ENCODE measurements around the gene LRRC27.
"Not testable (repeated sequence)": the region's sequence is repeated elsewhere in the genome, so short reads cannot be mapped to it uniquely, and the experiment has no call there.

LRRC27 gene

DNA sequence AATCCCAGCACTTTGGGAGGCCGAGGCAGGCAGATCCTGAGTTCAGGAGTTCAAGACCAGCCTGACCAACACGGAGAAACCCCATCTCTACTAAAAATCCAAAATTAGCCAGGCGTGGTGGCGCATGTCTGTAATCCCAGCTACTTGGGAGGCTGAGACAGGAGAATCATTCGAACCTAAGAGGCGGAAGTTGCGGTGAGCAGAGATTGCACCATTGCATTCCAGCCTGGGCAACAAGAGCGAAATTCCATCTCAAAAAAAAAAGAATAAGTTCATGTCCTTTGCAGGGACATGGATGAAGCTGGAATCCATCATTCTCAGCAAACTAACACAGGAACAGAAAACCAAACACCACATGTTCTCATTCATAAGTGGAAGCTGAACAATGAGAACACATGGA lies 17.1 kb upstream of the LRRC27 start:
- not testable (repeated sequence) for DNase-seq (ENCODE audit: low read depth in 3 of 3)

DNA sequence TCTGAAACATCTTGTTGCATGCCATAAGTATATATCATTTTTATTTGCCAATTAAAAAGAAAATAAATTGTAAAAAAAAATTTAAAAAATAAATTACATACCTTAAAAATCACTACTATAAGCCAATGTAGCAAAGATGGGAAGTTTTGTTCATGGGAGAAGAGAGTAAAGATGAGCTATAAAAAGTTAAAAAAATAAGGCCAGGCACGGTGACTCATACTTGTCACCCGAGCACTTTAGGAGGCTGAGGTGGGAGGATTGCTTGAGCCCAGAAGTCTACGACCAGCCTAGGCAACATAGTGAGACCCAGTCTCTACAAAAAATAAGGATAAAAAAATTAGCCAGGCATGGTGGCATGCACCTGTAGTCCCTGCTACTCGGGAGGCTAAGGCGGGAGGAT lies 15.9 kb upstream of the LRRC27 start:
- DNase-seq (ENCODE audit: low read depth in 3 of 3): no peak

DNA sequence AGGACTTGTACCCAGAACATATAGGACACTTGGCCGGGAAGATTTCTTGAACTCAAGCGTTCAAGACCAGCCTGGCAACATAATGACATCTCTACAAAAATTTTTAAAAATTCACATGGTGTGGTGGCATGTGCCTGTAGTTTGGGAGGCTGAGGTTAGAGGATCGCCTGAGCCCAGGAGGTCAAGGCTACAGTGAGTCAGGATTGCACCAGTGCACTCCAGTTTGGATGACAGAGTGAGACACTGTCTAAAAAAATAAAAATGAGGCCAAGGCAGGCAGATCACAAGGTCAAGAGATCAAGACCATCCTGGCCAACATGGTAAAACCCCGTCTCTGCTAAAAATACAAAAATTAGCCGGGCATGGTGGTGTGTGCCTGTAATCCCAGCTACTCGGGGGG lies 14.5 kb upstream of the LRRC27 start:
- DNase-seq (ENCODE audit: low read depth in 3 of 3): not testable (repeated sequence)

- DNase-seq (ENCODE audit: low read depth in 3 of 3): no peak
These were observed 11.9 kb upstream of the LRRC27 start for GRCh38 chr10:132319853-132320653.

DNA sequence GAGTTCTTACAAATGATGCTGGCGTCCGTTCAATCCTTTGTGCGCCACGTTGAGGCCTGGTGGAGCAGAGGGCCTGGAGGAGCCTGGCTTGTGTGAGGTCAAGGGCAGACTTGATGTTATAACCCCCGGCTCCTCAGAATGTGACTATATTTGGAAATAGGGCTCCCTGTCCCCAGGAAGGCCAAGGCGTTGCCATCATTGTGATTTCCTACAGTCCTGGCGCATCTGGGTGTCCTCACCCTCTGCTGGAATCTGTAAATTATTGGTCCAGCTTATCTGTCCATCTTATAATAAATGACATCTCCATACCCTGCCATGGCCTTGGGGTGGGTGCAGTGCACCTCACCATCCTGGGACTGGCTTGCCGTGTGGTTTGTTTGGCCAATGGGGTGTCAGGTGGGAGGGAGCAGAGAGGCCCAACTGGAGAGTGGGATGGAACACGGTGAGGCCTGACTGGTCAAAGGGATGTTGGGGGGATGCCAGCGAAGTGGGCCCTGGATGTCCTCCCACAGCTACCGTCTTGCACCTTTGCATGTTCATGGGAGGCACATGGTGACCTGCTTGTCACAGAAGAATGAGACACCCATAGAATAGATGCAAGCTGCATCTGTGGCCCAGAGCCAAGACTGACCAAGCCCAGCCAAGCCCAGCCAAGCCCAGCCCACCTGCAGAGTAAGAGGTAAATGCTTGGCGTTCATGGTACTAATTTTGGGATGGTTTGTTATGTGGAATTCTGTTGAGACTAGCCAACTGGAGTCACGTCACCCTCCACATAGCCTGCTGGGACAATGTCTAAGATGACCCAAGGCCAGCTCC lies 11.1 kb upstream of the LRRC27 start:
- DNase-seq (ENCODE audit: low read depth in 3 of 3): no peak

GRCh38 chr10:132321726-132322125 lies 10.3 kb upstream of the LRRC27 start:
- DNase-seq (ENCODE audit: low read depth in 3 of 3): no peak

DNA sequence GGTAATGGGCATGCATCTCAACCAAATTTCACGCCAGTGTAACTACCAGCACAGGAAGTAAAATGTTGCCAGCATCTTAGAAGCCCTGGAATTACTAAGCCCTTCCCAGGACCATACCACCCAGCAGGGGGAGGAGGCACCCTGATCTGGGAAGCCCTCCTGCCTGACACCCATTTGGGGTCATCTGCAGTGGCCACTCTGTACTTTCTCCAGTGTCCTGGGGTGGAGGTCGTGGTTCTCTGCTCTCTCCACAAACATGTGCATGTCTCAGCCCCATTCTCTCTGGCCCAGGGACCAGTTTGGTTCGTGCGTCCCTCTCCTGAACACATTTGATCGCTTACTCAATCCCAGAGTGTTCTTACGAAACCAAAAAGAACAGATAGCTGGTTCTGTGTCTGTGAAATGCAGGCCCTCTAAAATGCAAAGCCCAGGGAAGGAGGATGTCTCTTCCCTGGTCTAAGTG lies 9.4 kb upstream of the LRRC27 start:
- no peak for DNase-seq (ENCODE audit: low read depth in 3 of 3)

DNA sequence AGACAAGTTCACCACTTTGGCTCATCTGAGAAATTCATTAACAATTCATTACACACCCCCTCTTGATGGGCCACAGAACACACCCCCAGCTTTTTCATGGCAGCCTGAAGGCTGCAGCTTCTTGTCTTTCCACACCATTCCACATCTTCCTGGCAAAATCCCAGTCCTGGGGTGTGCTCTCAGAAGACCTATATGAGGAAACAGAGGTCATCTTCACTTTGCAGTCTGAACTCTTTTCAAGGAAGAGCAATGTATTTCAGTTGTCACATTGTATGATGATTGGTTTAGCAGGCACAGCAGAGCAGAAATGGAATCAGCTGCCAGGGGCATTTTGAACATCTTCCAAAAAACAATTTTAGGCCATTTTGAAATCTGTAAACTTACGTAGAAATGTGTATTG lies 7.8 kb upstream of the LRRC27 start:
- no peak for DNase-seq (ENCODE audit: low read depth in 3 of 3)

GRCh38 chr10:132326344-132326889 lies 5.6 kb upstream of the LRRC27 start:
- DNase-seq (ENCODE audit: low read depth in 3 of 3): no peak

DNA sequence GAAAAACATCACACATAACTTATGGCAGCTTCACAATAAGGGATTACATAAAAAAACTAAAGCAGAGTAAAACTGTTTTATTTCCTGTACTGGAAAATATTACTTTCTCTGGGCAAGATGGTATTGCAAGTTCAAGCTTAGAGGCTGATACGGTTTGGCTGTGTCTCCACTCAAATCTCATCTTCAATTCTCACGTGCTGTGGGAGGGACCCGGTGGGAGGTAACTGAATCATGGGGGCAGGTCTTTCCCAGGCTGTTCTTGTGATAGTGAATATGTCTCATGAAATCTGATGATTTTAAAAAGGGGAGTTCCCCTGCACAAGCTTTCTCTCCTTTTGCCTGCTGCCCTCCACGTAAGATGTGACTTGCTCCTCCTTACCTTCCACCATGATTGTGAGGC lies 5.1 kb upstream of the LRRC27 start:
- peak in 1 of 3 donors; percentile 53 for DNase-seq (ENCODE audit: low read depth in 3 of 3)

GRCh38 chr10:132328106-132328505 lies 3.9 kb upstream of the LRRC27 start:
- no peak for DNase-seq (ENCODE audit: low read depth in 3 of 3)

- no peak for DNase-seq (ENCODE audit: low read depth in 3 of 3)
These were observed 3.3 kb upstream of the LRRC27 start for GRCh38 chr10:132328738-132329137.

- DNase-seq (ENCODE audit: low read depth in 3 of 3): no peak
These were observed 2.2 kb upstream of the LRRC27 start for GRCh38 chr10:132329565-132330485.

DNA sequence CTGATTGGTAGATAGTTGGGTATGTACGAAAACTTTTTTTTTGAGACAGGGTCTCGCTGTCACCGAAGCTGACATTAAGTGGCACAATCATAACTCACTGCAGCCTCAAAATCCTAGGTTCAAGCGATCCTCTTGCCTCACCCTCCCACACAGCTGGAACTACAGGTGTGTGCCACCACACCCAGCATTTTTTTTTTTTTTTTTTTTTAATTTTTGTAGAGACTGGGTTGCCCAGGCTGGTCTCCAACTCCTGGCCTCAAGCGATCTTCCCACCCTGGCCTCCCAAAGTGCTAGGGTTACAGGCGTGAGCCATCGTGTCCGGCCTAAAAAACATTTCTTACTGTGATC lies 1.5 kb upstream of the LRRC27 start:
- DNase-seq (ENCODE audit: low read depth in 3 of 3): no peak

DNA sequence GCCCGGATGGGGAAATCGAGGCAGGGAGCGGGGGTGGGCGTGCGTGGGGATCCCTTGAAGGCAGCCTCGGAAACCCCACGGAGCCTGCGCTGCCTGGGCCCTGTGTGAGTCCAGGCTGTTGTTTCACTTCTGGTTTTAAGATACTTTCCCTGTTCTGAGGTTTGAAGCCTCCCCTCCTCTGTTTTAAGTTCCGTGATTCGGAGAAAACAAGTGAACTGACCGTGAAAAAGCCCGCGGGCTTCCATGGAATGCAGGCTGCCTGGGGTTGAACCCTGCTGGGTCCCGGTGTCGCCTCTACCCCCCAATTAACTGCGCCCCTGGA lies 401 bp downstream of the LRRC27 start:
- no peak for DNase-seq (ENCODE audit: low read depth in 3 of 3)

- no peak for DNase-seq (ENCODE audit: low read depth in 3 of 3)
These were observed 1.4 kb downstream of the LRRC27 start for GRCh38 chr10:132333386-132333785.

GRCh38 chr10:132334631-132335188 lies 2.7 kb downstream of the LRRC27 start:
- no peak for DNase-seq (ENCODE audit: low read depth in 3 of 3)

DNA sequence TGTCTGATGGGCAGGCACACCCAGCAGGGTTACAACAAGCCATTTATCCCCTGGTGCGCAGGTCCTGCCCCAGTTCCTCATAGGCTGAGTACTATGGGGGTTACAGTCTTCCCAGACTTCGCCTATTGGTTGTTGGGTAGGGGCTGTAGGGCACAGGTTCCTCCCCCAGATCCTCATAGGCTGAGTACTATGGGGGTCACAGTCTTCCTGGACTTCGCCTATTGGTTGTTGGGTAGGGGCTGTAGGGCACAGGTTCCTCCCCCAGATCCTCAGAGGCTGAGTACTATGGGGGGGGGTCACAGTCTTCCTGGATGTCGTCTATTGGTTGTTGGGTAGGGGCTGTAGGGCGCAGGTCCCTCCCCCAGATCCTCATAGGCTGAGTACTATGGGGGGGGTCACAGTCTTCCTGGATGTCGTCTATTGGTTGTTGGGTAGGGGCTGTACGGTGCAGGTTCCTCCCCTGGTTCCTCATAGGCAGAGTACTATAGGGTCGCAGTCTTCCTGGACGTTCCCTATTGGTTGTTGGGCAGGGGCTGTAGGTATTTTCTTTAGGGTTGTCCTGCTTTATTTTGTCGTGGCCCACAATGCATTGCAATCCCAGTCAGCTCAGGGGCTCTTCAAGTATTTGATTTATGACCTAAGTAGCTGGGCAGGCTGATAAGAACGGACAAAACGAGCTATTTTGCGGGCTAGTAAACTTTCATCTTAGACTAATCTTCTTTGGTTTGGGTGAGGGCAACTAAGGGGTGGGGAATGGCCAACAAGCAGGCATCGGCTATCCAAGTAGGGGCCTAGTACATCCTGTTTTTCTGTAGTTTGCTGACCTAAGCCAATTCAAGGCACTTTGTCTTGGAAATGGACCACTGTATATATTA lies 3.4 kb downstream of the LRRC27 start:
- DNase-seq (ENCODE audit: low read depth in 3 of 3): no peak

DNA sequence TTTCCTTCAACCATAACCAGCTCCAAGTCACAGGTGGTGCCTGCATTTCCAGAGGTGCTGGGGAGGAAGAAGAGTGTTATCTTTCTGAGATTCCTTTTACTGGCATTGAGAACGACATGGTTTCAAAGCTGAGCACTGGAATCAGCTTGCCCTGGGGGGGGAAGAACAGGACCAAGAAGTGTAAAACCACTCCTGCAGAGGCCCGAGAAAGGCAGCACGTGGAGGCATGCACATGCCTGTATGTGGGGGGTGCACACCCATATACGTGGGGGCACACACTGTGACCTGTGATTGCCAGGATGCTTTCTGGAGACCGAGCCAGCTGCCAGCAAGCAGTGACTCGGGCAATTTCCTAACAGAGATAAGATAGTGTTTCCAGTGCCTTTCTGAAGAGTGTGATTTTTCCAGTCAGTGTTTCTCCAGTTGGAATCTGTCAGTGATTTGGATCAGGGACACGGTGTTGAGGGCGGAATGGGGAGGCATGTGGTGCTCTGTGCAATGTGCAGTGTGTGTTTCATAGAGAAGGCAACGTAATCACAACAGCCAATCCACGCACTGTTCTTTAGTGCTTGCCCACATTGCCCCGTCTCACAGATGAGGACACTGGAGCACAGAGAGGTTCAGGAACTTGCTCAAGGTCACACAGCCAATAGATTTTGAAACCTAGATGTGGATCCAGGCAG lies 4.2 kb downstream of the LRRC27 start:
- no peak for DNase-seq (ENCODE audit: low read depth in 3 of 3)

DNA sequence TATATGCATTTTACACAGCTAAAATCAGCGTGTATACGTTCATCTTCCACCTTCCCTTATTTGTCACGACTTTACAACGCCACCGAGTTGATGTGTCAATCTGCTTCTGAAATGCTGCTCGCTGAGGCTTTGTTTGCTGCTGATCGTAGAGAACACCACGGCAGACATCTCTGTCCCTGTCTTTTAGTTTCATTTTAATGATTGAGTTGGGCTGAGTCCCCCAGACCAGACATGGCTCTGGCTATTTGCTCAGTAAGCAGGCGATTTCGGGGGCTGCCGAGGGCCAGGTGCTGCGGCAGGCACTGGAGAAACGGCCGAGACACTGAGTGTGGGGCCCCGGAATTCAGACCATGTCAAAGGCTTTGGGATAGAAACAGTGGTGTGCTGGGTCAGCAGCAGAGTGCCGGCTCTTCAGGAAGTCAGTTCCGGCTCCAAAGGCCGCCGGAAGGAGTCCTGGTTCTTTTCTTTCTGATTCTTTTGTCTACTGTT lies 5.0 kb downstream of the LRRC27 start:
- no peak for DNase-seq (ENCODE audit: low read depth in 3 of 3)
